Vagina (tissue), 2 donors: ENCODE results near the gene ZNF469.

Experiments used
- POLR2A ChIP-seq, 2 donors: fragments of 450-650 bp; IDR thresholded peaks; one replicate each; pipeline ENCODE4 v1.6.1; 2017; ENCODE audit warnings: antibody characterized with exemption in 2 of 2, mild to moderate bottlenecking in 2 of 2, moderate library complexity in 2 of 2
- POLR2AphosphoS5 ChIP-seq, 2 donors: sonication (generic); formaldehyde crosslinking; IDR thresholded peaks; one replicate each; pipeline ENCODE4 v1.9.0; 2017; ENCODE audit warnings: antibody characterized with exemption in 2 of 2, mild to moderate bottlenecking in 2 of 2, low read depth in 1 of 2; ENCODE audit not compliant: insufficient read depth in 1 of 2
- TF ChIP-seq, protein P1 (sequence below), 3 experiments: fragments of 450-650 bp in 2 of 3; fragments of 200-600 bp in 1 of 3; sonication (generic) in 1 of 3; IDR thresholded peaks; one replicate each; pipeline ENCODE4 v1.5.1; 2017 to 2019; ENCODE audit warnings: antibody characterized with exemption in 3 of 3, mild to moderate bottlenecking in 2 of 3, moderate library complexity in 2 of 3

DNA sequence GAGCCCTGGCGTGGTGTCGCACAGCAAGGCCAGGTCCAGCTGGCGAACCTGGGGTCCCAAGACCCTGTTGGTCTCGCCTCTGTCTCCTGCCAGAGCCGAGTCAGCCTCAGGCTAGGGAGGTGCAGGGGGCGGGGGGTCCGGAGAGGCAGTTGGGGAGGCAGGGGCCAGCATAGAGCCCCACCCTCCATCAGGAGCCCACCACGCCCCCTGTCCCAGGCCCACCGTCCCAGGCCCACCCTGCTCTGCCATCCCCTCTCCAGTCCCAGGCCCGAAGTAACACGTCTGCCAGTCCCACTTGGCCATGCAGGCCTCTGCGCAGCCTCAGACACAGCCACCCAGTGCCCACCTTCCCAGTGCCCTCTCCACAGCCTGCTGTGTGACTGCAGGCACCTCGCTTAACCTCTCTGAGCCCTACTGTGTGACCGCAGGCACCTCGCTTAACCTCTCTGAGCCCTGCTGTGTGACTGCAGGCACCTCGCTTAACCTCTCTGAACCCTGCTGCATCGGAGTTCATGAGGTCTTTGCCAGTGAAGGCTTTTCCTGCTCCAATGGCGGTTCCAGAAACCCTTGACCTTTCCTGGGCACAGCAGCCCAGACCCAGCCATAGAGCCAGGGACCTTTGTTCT lies 29.3 kb downstream of the ZNF469 start:
- TF ChIP-seq, protein P1, sequence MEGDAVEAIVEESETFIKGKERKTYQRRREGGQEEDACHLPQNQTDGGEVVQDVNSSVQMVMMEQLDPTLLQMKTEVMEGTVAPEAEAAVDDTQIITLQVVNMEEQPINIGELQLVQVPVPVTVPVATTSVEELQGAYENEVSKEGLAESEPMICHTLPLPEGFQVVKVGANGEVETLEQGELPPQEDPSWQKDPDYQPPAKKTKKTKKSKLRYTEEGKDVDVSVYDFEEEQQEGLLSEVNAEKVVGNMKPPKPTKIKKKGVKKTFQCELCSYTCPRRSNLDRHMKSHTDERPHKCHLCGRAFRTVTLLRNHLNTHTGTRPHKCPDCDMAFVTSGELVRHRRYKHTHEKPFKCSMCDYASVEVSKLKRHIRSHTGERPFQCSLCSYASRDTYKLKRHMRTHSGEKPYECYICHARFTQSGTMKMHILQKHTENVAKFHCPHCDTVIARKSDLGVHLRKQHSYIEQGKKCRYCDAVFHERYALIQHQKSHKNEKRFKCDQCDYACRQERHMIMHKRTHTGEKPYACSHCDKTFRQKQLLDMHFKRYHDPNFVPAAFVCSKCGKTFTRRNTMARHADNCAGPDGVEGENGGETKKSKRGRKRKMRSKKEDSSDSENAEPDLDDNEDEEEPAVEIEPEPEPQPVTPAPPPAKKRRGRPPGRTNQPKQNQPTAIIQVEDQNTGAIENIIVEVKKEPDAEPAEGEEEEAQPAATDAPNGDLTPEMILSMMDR (IDR thresholded peaks at IDR 0.05): no peak
- TF ChIP-seq POLR2AphosphoS5 (IDR thresholded peaks at IDR 0.05; ENCODE audit: insufficient read depth in 1 of 2, low read depth in 1 of 2) (no peak), POLR2A (IDR thresholded peaks at IDR 0.05) (no peak)
